NCI-H2227 treated with DMSO at 0.1 percent for 48 hours (cell line): Measurements from ENCODE around the gene AP3S2.
A peak's percentile ranks its signal among the peaks of the same experiment; 100 is the strongest.
"Not testable (repeated sequence)": the region's sequence is repeated elsewhere in the genome, so short reads cannot be mapped to it uniquely, and the experiment has no call there.

Experiments
- DNase-seq: peaks from one replicate; lab custom pipeline; 2025; lab: John Stamatoyannopoulos, UW

AP3S2 gene

GRCh38 chr15:89893696-89894447 is at the start of gene AP3S2:
Gene AP3S2 (minus strand): TSS chr15:89893994. CDS start chr15:89893949, 45 bp downstream.
- peak; percentile 89 for DNase-seq

GRCh38 chr15:89939910-89940309 is 46.1 kb upstream of the AP3S2 start:
- DNase-seq: no peak

DNA sequence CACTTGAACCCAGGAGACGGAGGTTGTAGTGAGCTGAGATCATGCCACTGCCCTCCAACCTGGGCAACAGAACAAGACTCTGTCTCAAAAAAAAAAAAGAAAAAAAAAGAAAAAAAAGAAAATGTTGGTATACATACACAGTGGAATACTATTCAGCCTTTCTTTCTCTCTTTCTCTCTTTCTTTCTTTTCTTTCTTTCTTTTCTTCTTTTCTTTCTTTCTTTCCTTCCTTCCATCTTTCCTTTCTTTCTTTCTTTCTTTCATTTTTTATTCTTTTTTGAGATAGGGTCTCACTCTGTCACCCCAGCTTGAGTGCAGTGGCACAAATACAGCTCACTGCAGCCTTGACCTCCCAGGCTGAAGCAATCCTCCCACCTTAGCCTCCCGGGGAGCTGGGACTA is 45.6 kb upstream of the AP3S2 start:
- DNase-seq: not testable (repeated sequence)

DNA sequence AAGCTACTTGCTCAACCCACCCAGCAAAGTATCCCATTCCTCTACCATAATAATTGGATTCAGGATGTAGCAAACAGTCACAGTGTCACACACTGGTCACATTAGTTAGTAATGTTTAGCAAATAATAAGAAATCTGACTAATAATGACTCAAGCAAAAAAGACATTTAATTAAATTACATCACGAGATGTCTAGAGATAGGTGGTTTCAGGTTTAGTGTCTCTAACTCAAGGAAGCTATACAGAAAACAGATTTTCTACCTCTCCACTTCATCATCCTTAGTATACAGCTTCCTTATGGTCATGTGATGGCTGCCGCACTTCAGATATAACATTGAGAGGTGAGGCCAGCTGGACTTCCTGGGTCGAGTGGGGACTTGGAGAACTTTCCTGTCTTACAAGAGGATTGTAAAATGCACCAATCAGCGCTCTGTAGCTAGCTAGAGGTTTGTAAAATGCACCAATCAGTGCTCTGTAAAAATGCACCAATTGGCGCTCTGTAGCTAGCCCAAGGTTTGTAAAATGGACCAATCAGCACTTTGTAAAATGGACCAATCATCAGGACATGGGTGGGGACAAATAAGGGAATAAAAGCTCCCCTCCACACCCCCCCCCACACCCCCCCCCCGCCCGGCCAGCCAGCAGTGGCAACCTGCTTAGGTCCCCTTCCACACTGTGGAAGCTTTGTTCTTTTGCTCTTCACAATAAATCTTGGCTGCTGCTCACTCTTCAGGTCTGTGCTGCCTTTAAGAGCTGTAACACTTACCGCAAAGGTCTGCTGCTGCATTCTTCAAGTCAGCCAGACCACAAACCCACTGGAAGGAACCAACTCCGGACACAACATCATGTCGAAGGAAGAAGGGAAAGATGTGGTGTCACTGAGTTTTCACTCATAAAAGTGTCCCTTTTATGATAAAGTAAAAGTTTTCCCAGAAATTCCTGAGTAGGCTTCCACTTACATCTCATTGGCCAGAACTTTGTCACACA is 43.9 kb upstream of the AP3S2 start:
- DNase-seq: no peak

- DNase-seq: no peak
These were observed 43.0 kb upstream of the AP3S2 start for GRCh38 chr15:89936786-89937265.

- no peak for DNase-seq
These were observed 42.4 kb upstream of the AP3S2 start for GRCh38 chr15:89936051-89936785.

- no peak for DNase-seq
These were observed 39.1 kb upstream of the AP3S2 start for GRCh38 chr15:89932880-89933279.

- DNase-seq: no peak
These were observed 34.6 kb upstream of the AP3S2 start for GRCh38 chr15:89928421-89928820.

- no peak for DNase-seq
These were observed 32.4 kb upstream of the AP3S2 start for GRCh38 chr15:89926158-89926557.

GRCh38 chr15:89917442-89918101 is 23.8 kb upstream of the AP3S2 start:
- no peak for DNase-seq

GRCh38 chr15:89916660-89917059 is 22.9 kb upstream of the AP3S2 start:
- DNase-seq: no peak

GRCh38 chr15:89912674-89913396 is 19.0 kb upstream of the AP3S2 start, which contains the start of gene ARPIN:
Gene ARPIN (minus strand): TSS chr15:89912952. CDS start chr15:89912835, 117 bp downstream.
- peak; percentile 34 for DNase-seq

DNA sequence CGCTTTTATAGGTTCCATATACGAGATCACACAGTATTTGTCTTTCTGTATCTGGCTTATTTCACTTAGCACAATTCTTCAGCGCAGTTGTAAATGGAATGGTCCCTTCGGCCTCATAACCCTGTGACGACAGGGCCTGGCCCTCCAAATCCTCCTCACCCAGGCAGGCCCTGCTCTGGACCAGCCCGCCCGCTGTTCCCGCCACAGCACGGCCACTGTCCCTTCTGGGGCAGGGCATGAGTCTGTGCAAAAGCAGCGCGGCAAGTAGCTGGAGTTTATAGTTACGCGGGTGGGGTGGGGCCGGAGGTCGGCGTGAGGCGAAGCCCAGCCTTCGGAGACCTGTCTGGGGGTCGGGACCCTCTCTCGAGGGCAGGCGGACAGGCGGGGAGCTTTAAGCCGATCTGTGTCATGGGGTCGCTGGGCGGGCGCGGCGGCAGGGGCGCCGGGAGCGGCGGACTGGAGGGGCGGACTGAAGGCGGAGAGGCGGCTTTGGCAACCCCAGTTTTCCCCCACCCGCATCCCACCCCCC is 18.4 kb upstream of the AP3S2 start:
- DNase-seq: no peak

GRCh38 chr15:89910891-89911626 is 17.3 kb upstream of the AP3S2 start:
- no peak for DNase-seq

DNA sequence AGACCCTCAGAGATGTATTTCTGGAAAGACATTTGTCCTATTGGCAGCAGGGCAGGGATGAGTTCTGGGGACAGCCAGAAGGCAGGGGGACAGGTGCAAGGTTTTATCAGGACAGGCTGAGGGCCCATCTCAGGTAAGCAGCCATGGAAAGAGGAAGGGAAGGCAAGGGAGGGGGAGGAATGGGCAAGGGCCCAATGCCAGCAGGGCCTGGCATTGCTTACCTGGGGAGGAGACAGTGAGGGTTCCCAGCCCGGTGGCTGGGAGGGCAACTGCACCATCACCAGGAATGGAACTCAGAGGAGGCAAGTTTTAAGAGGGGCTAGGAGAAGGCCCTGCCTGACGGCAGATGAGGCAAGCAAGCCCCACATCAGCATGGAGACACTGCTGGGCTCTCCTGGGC is 15.8 kb upstream of the AP3S2 start:
- DNase-seq: no peak

DNA sequence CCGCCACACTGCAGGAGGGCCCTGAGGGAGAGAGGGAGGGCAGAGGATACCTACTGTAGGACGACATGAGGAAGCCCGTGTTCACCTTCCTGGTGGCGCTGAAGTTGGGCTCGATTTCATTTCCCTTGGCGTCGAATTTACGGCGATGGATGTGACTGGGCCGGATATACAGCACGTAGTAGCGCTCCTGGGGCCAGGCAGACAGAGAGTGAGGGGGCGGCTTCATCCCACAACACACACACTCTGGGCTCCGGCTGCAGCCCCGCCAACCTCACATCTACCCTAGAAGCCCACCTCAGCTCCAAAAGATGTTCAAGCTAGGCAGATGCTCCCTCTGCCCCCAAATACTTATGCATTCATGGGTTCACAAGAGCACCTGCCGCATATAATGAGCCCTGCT is 14.4 kb upstream of the AP3S2 start:
- no peak for DNase-seq

- DNase-seq: no peak
These were observed 13.5 kb upstream of the AP3S2 start for GRCh38 chr15:89907289-89907688.

GRCh38 chr15:89905846-89906378 is 12.1 kb upstream of the AP3S2 start:
- no peak for DNase-seq

DNA sequence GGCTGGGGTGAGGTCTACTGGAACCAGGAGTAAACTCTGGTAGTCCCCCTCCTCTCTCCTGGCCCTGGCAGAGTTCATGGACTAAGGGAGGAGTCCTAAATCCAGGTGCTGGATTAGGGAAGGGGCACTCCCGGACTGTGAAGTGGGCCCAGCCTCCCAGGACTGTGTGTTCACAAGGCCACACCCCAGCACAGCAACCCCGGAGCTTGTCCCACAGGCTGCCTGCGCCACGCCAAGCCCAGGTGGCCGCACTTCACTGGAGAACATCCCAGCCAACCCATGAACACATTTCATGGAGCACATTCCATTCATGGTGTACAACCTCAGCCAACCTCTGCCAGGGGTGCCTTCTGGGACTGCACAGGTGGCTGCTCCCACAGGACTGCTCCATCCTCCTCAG is 10.7 kb upstream of the AP3S2 start:
- DNase-seq: no peak

- no peak for DNase-seq
These were observed 10.0 kb upstream of the AP3S2 start for GRCh38 chr15:89903858-89904130.
